ENCODE data around the gene LRRC49.
"Not testable (repeated sequence)": the region's sequence is repeated elsewhere in the genome, so short reads cannot be mapped to it uniquely, and the experiment has no call there.

Gene LRRC49, protein sequence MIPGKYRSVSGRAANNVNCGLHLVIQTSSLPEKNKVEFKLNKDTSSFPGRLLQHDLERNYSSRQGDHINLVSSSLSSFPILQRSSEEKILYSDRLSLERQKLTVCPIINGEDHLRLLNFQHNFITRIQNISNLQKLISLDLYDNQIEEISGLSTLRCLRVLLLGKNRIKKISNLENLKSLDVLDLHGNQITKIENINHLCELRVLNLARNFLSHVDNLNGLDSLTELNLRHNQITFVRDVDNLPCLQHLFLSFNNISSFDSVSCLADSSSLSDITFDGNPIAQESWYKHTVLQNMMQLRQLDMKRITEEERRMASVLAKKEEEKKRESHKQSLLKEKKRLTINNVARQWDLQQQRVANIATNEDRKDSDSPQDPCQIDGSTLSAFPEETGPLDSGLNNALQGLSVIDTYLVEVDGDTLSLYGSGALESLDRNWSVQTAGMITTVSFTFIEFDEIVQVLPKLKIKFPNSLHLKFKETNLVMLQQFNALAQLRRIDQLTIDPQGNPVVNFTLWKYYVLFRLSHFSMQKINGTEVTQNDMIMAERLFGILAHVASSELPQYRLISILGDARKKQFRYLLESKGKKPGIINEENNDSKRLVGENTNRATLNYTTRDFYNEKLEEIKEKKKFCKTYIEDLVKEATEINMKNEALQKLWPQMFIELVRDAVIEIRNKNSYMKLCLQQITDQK

DNA sequence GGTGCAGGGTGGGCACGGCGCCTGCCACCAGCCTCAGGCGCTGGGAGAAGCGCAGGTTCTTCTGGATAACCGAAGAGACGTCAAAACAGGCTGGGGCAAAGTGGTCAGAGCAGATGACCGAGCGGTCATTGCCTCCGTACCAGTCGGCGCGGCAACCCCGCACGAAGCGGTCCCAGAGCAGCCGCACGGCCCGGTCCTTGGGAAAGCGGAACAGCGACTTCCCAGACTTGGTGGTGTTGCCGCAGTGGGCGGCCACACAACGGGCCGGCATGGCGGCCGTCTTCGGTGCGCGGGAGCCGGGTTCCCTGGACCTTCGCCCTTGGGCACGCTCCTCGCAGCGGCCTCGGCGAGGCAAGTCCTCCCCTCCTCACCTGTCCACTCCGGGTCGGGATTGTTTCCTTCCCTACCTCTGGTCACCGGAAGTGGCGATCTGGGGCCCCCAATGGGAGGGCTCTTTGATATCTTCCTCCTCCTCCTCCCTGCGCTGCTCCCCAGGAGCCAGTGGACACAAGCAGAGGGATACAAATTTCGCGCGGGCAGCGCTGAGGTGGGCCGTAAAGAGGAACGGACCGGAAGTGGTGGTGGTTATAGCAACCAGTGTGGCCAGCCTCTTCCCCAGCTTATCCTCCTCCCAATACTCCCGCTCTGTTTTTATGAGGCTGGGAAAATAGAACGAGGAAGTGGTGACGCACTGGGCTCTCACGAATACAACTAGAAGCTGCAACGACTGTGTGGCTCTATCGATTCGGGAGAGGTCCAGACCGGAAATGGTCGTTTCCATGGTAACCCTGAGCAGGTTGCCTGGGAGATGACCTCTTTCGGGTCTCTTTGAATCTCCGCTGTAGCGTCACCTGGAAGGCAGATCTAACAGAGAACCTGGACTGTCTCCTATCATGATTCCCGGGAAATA, at the start of gene LRRC49, which contains the start of gene THAP10:
Gene LRRC49 (plus strand): TSS at position 825 of the 910 bp plus-strand sequence. CDS start 69 bp downstream, at position 894.
Gene THAP10 (minus strand): TSS at position 432 of the 910 bp plus-strand sequence. CDS start 161 bp downstream, at position 271.
- peak; percentile 49 for DNase-seq

DNA sequence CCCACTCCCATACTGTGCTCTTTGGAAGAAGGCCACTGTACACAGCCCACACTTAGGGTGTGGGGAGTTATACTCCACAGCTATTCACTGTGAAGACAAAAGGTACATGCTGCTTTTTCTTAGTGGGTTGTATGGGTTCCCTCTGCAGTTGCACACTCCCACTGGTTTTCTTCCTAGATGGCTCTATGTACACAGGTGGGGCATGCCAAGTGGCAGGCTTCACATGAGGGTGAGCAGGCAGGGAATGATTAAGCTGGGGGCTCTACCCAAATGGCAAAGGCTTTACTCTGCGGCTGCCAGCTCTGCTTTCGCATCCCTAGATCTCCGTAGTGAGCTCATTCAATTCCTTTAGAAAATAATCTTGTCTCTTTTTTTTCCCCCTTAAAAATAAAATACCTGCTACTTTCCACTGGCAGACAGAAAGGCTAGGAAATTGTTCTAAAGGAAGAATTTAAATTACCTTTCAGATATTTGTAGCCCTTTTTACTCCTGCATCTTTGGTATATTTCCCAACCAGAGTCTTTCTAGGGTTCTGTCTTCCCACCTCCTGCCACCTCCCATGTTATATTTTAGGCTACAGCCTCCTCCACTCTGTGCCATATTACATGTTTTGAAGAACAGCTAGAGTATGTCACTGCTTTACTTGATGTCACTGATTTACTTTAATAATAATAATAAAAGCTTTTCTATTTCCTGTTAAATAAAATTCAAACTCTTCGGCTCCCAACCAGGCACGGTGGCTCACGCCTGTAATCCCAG, 46.8 kb upstream of the LRRC49 start:
- no peak for DNase-seq

DNA sequence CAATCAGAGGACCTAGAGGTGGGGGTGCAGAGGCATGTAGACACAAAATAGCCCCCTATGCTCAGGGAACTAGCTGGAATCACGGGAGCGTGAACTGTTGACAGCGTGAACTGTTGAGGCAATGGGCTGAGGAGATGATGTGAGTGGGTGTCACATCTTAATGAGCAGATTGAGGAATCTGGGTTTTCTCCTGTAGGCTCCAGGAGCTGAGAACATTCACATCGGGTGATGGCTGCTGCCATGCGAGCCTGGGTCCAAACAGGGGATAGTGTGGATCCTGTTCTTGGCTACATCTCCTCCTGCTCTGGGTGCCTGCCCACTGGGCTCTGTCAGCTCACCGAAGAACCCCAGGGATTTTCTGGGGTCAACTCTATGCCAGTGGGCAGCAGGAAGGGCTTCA, 40.7 kb upstream of the LRRC49 start:
- DNase-seq = no peak

DNA sequence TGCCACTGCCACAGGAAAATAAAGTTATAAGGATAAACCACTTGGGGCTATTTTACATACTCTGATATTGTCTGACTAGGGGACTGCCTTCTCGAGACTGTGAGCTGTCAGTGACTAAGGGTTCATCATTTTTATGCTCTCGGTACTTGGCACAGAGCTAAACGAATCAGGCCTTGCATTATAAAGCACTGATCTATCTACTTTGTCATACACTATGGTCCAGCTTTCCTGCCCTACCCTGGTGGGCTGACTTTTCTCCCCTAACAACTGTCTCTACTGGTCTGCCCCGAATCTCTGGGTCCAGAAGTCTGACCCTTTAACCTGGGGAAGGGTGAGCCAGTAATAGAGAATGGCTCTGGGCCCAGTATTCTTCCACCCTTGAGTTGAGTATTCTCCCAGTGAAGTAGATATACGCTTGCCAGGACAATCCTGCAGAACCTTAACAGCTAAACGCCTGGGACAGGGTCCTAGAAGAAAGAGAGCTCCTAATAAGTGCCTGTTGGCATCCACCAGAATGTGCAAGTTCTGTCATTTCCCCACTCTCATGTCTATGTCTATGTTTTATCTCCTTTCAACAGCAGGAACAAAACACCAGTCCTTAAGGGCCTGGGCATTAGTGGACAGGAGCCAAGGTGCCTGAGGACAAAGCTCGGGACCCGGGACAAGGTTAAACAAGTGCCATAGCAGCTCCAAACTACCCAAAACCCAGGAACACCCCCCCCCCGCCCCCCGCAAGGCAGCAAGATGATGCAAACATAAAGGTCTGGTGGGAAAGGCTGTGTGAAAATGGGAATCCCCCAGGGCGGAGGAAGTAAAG, 39.9 kb upstream of the LRRC49 start:
- no peak for DNase-seq

DNA sequence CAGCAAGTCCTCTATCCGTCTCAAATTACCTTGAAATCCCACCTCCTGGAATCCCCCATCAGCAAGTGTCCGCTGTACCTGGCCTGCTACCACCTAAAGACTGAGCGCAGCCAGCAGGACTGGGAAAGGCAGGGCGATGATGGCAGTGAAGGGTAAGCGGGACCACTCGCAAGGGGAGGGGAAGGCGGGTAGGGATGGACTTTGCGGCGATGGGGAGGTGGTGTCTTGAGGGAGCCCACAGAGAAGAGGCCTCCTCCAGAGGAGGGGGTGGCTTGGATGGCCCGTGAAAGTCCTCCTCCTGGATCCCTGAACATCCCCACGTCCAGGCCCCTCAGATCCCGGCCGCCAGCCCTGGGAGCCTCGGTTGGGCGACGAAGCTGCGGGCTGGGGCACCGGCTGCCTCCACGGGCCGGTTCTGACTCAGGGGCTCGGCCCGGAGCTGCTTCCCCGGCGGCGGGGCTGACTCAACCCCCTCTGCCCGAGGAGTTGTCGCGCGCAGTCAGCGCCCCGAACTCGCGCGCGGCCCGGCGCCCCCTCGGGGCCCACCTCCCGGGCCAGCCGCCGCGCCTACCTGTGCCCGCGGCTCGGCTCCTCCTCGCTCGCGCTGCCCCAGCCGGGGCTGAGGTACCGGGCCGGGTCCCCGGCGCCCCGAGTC, 39.2 kb upstream of the LRRC49 start:
- no peak for DNase-seq

DNA sequence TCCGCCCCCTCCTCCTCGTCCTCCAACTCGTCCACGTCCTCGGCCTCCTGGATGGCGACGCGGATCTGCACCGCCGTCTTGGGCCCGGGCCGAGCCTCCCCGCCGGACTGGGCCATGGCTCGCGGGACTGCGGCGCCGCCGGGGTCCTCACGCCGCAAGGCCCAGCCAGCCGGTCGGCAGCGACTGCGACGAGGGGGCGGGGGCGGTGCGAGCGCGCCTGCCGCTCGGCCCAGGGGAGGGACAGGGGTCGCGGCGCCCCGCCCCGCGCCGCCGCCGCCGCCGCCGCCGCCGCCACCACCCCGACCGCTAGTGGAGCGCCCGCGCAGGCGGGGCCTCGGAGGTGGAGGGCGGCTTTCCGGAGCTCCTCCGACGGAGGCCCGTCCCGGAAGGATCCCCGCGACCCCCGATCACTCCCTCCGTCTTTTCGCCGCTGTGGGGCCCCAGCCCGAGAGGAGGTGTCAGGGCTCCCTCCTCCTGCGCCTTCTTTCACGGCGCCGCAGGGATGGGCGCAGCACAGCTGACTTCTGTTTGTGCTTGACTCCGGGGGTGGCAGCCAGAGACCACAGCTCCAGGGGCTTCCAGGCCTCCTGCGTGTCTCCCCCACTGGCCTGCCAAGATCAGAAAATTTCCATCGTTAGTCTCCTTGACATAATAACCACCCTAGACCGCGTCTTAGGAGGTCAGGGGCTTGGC, 38.5 kb upstream of the LRRC49 start, which contains the start of gene LARP6:
Gene LARP6 (minus strand): TSS at position 185 of the 693 bp plus-strand sequence. CDS start 69 bp downstream, at position 116.
- no peak for DNase-seq

DNA sequence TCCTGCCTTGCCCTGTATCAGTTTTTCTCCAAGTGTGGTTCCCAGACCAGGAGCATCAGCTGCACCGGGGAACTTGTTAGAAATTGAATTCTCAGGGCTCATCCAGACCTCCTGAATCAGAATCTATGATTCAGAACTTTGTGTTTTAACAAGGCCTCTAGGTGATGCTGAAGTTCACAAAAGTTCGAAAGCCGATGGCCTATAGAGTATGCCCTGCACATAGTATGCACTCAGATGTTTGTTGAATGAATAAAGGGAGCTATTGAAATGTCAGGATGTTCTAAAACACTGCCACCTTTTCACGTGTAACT, 38.0 kb upstream of the LRRC49 start:
- no peak for DNase-seq

DNA sequence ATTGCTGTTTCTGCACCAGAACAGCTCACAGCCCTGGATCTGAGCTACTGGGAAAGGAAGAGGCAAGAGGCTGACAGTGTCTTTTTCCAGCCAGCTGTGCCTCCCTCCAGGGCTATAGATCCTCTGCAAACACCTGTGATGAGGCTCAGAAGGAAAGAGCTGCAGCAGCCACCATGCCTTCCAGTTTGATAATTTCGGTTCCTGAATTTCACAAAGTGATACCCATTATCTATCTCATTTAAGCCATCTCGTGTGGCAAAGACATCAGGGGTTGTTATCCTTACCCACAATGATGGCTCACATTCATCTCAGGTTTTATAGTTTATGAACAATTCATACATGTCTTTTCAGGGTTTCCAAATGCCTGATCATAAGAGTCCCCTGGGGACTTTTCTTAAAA, 36.9 kb upstream of the LRRC49 start:
- no peak for DNase-seq

DNA sequence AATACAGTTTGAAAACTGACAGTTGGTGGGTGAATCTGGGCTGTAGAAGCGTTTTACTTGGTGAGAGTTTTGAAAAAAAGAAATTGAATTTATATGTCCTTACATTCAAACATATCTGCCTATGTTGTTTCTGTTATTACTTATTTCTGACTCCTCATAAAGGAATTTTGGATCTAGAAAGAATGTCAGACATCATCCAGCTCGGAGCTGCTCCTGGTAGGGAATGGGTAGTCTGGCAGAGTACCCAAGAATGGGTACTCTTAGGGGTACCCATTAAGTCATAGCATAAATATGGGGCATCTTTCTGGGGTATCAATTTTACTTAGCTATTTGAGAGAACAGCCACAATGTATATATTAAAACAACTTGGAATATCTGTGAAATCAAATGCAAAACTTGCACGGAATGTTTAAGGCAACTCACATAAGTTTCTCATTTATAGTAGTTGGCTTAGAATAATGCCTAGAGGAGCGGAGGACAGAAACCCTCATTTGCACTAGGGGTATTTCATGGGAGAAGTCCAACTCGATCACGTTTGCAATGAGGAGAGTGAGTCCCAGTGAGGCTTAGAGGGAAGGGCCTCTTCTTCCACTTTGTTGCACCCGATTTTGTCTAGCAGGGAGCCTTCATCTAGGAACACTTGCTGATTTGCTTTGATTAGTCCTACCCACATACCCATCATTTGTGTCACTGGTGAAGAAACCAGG, 36.3 kb upstream of the LRRC49 start:
- no peak for DNase-seq

DNA sequence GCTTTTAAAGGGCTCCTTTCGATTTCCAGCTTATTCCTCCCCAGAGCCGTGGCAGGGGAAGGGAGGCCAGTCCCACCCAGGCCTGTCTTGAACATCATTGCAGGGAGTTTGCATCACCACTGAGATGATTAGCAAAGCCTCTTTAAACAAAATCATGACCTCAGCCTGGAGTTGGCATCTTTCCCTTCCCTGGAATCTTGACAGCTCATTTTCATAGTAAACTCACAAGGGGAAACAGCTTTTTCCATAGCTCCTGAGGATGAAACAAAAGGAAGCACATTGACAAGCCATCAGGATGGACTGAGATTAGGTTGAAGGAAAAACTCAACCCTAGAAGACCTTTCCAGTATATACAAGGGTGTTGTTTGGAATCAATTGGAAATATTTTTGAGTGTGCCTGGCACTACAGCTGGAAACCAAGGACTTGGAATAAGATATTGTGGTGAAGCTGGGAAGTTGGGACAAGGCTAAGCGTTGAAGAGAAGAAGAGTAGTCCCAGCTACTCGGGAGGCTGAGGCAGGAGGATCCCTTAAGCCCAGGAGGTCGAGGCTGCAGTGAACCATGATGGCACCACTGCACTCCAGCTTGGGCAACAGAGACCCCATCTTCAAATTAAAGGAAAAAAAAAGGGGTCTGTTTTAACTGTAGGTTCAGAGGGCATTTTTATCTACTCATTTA, 35.6 kb upstream of the LRRC49 start:
- DNase-seq = no peak

DNA sequence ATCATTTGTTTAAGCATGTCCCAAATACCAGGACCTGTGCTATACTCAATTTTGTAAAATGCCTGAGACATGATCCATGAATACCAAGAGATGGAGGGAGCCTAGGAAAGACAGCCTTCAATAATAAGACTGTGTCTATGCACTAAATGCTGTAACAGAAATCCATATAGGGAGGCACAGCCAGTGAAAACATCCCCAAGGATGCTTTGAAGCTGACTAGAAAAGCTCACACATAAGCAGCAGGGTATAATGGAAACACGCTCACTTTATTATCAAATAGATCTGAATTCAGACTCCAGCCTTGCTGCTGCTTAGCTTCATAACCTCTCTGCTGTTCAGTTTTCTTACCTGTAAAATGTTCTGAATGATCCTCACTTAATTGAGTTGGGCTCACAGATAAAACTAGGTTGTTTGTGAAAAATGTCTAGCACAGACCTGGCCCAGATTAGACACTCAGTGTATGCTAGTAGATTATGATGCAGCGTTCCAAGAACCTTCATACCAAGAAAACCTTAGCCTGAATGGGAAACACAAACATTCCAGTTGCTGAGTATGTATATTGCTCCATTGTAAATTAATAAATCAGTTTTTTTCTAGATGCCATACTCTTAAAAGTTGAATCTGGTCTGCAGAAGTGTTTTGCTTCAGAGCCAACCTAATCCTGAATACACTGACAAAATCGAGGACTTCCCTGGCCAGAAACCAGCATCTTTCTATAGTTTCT, 34.9 kb upstream of the LRRC49 start:
- DNase-seq = no peak

DNA sequence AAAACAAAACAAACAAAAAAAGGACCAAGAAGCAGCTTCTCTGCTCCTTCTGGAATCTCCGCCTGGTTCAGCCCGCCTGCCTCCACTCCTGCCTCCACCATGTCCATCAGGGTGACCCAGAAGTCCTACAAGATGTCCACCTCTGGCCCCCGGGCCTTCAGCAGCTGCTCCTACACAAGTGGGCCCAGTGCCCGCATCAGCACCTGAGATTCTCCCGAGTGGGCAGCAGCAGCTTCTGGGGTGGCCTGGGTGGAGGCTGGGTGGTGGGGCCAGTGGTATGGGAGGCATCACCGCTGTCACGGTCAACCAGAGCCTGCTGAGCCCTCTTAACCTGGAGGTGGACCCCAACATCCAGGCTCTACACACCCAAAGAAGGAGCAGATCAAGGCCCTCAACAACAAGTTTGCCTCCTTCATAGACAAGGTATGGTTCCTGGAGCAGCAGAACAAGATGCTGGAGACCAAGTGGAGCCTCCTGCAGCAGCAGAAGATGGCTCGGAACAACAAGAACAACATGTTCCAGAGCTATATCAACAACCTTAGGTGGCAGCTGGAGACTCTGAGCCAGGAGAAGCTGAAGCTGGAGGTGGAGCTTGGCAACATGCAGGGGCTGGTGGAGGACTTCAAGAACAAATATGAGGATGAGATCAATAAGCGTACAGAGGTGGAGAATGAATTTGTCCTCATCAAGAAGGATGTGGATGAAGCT, 33.9 kb upstream of the LRRC49 start:
- not testable (repeated sequence) for DNase-seq

DNA sequence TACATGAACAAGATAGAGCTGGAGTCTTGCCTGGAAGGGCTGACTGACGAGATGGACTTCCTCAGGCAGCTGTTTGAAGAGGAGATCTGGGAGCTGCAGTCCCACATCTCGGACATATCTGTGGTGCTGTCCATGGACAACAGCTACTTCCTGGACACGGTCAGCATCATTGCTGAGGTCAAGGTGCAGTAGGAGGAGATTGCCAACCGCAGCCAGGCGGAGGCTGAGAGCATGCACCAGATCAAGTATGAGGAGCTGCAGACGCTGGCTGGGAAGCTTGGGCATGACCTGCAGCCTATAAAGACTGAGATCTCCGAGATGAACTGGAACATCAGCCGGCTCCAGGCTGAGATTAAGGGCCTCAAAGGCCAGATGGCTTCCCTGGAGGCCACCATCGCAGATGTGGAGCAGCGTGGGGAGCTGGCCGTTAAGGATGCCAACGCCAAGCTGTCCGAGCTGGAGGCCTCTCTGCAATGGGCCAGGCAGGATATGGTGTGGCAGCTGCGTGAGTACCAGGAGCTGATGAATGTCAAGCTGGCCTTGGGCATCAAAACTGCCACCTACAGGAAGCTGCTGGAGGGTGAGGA, 33.2 kb upstream of the LRRC49 start:
- DNase-seq = no peak

DNA sequence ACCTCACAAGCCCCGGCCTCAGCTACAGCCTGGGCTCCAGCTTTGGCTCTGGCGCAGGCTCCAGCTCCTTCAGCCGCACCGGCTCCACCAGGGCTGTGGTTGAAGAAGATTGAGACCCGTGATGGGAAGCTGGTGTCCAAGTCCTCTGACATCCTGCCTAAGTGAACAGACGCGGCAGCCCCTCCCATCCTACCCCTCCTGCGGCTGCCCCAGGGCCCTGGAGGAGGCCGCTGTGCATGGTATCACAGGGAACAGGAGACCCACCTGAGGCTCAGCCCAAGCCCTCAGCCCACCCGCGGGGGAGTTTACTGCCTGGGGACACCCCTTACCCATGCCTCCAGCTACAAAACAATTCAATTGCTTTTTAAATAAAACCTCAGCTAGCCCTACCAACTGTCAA, 32.6 kb upstream of the LRRC49 start:
- no peak for DNase-seq

DNA sequence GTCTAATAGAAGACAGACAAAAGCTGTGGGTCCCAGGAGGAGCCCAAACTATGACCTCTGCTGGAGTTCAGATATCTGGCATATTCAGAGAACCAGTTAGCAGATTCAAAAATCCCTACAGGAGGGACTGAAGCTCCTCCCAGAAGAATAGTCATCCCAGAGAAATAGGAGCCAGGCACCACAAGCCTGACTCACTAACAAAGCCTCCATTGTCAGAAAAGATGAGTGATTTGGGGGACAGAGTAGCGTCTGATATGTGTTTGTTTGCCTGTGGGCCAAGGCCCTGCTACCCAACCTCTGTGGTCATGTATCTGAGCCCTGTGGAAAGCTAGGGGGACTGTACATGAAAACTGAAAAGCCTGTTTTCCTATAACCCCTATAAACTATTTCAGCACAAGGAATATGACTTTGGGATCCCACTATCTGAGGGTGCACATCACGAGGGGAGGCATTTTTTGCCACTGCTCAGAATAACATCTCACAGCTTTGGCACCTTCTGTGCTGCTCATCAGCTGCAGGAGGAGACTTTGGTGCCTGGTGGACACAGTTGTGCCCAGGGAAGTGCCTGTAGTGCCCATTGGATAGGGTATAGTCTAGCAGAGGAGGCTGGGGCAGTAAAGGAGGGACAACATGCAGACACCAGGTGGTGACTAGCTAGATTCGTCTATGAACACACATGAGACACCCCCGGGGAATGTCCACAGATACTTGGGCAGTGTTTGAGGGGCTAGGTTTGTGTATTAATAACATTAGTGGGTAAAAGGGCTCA, 29.0 kb upstream of the LRRC49 start:
- no peak for DNase-seq

DNA sequence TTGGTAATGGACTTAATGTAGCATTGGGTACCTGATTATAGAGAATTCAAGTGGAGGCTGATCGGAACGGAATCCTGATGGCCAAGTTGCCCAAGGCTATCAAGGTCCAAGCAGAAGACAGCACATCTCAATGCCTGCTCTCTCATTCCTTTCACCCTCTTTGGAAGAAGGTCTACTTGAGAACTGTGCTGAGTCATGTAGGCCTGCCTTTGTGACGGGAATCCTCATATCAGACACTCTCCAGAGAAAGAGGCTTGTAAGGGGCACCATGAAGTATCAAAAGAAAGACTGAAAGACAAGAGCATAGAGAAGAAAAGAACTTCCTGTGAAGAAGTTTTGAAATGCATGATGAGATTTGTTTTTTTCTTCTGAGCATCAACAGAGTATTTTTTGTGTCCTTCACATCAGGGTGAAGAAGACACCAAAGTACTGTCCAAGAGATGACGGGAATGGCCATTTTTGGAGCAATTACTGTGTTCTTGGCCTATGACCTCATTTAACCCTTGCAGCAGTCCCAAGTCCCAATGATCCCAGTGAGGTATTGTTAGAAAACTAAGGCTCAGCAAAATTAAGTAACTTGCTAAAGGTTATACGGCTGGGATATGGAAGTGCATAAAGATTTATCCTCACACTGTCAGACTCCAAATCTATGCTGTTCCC, 25.5 kb upstream of the LRRC49 start:
- no peak for DNase-seq
